ENCODE measurements around the gene CXADR.

- TF ChIP-seq CTCF (IDR thresholded peaks at IDR 0.05; ENCODE audit: low read depth, low read length) (no peak), EZH2phosphoT487 (IDR thresholded peaks at IDR 0.05; ENCODE audit: low read depth) (no peak)
Measured at GRCh38 chr21:17602874-17603273, 90.0 kb downstream of the CXADR start.

Data from OCI-LY3 (cell line).